HepG2 (cell line): ENCODE results near the gene PDGFA. TPM values are rescaled to one million over a fixed set of nuclear protein-coding genes. Genes with fewer than 3 reads are reported as not detected.

Experiments
- ATAD3A ChIP-seq: sonication (generic); formaldehyde crosslinking; IDR thresholded peaks from 2 replicates; pipeline ENCODE4 v1.4.0; 2020; ENCODE audit warnings: missing genetic modification reagents
- ATF7 ChIP-seq, 2 experiments: fragments of 450-650 bp in 1 of 2; sonication (generic) in 1 of 2; formaldehyde crosslinking in 1 of 2; IDR thresholded peaks; 2 replicates each; pipeline versions ENCODE4 v1.4.0 to v1.6.1; 2016 to 2020; ENCODE audit warnings: antibody characterized with exemption in 1 of 2, mild to moderate bottlenecking in 1 of 2, missing genetic modification reagents in 1 of 2
- FOXO1 ChIP-seq: sonication (generic); formaldehyde crosslinking; IDR thresholded peaks from 2 replicates; pipeline ENCODE4 v1.4.0; 2020; ENCODE audit warnings: missing genetic modification reagents
- GABPB1 ChIP-seq: IDR thresholded peaks from 2 replicates; pipeline ENCODE4 v1.6.1; 2016; ENCODE audit warnings: mild to moderate bottlenecking, missing genetic modification reagents, moderate library complexity, missing compliant biosample characterization
- GPN1 ChIP-seq: sonication (generic); formaldehyde crosslinking; IDR thresholded peaks from 2 replicates; pipeline ENCODE4 v1.5.1; 2020; ENCODE audit warnings: missing genetic modification reagents, borderline replicate concordance
- GTF3A ChIP-seq: sonication (generic); formaldehyde crosslinking; conservative IDR thresholded peaks from 2 replicates; pipeline ENCODE4 v1.4.0; 2020; ENCODE audit warnings: mild to moderate bottlenecking, missing genetic modification reagents
- HOXA7 ChIP-seq: sonication (generic); formaldehyde crosslinking; IDR thresholded peaks from 2 replicates; pipeline ENCODE4 v1.8.1; 2022; ENCODE audit warnings: mild to moderate bottlenecking, missing genetic modification reagents, moderate library complexity
- KAT2B ChIP-seq: fragments of 150-350 bp; IDR thresholded peaks from 2 replicates; pipeline ENCODE4 v1.6.1; 2014; ENCODE audit warnings: low read depth, low read length, borderline replicate concordance
- PHB2 ChIP-seq: fragments of 450-650 bp; IDR thresholded peaks from 2 replicates; pipeline ENCODE4 v1.6.1; 2018; ENCODE audit not compliant: partially characterized antibody
- ZBTB7A ChIP-seq: sonication (generic); formaldehyde crosslinking; IDR thresholded peaks from 2 replicates; pipeline ENCODE4 v1.8.0; 2022; ENCODE audit warnings: mild to moderate bottlenecking, missing genetic modification reagents
- ZNF451 ChIP-seq: sonication (generic); formaldehyde crosslinking; IDR thresholded peaks from 2 replicates; pipeline ENCODE4 v1.5.0; 2020; ENCODE audit warnings: mild to moderate bottlenecking, missing genetic modification reagents
- polyA plus RNA-seq, 8 experiments: library from polyadenylated mRNA; depleted of rRNA in 3 of 8; stranded (reverse) in 7 of 8; unstranded in 1 of 8; fragments of >200 nt; fragmentation: Illumina TruSeq in 4 of 8; extraction: Trizol in 4 of 8; gene quantifications; 2 replicates each; pipeline versions ENCODE4 v1.2.1 to v1.2.3, GENCODE V29; 2011 to 2016; ENCODE audit warnings: low read depth in 4 of 8, missing spikeins in 1 of 8, mixed read lengths in 1 of 8; ENCODE audit not compliant: insufficient read depth in 1 of 8
- total RNA-seq, 5 experiments: library from RNA; depleted of rRNA; stranded (reverse); fragments of >200 nt; fragmentation: Illumina TruSeq; extraction: Trizol; gene quantifications; 2 replicates each; pipeline ENCODE4 v1.2.3, GENCODE V29; 2016; ENCODE audit warnings: low read depth in 1 of 5
- TF ChIP-seq, protein P1 (sequence below): sonication (generic); formaldehyde crosslinking; IDR thresholded peaks from 2 replicates; pipeline ENCODE4 v1.8.1; 2023; ENCODE audit warnings: mild to moderate bottlenecking, moderate library complexity, missing genetic modification reagents
- TF ChIP-seq, protein P2 (sequence below): sonication (generic); formaldehyde crosslinking; IDR thresholded peaks from 2 replicates; pipeline ENCODE4 v1.4.0; 2020; ENCODE audit warnings: missing genetic modification reagents
- TF ChIP-seq, protein P3 (sequence below): sonication (generic); formaldehyde crosslinking; IDR thresholded peaks from one replicate; pipeline ENCODE4 v1.5.1; 2020; ENCODE audit warnings: mild to moderate bottlenecking, missing genetic modification reagents; ENCODE audit errors: not compliant biosample characterization
- TF ChIP-seq, protein P4 (sequence below): sonication (generic); formaldehyde crosslinking; IDR thresholded peaks from 2 replicates; pipeline ENCODE4 v1.8.0; 2022; ENCODE audit warnings: missing genetic modification reagents, low read depth, mild to moderate bottlenecking, borderline replicate concordance

Gene PDGFA
- total and polyA plus RNA-seq, 2 of the 13 experiments (the other 11 are each of a cell fraction or from before 2014, with no cell fraction given), result 1.5 to 3.4 TPM

DNA sequence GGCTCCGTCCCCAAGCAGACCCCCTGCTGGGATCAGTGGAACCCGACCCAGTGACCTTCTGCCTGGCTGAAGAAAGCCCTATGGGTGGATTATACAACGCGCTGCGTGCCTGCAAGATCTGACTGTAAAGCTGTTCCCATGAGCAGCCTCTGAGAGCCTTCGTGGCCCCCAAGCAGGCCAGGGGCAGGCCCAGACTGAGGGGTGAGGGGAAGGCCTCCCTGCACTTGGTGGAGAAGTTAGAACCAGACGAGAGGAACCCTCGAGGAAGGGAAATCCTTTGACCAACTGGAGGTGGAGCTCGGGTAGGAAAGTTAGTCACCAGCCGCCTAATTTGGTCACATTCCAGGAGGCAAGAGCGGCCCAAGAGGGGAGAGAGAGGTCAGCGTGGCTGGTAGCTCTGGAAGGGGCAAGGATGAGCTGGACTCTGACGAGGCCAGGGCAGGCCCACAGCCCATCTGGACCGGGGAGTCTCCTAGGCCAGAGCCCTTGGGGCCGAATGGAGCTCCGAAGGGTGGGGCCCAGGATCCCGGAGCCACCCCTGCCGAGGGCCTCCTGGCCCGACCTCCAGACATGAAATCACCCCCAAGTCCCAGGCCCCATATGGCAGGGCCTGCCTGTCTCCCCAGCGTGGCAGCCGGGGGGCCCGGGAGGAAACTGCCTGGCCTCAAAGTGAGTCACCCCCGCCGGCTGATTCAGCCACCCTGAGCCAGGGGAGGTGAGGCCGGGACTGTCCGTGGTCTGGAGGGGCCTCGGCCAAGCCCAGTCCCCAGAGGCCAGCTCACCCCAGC lies 23.3 kb upstream of the PDGFA start (continued):
- TF ChIP-seq, protein P1, sequence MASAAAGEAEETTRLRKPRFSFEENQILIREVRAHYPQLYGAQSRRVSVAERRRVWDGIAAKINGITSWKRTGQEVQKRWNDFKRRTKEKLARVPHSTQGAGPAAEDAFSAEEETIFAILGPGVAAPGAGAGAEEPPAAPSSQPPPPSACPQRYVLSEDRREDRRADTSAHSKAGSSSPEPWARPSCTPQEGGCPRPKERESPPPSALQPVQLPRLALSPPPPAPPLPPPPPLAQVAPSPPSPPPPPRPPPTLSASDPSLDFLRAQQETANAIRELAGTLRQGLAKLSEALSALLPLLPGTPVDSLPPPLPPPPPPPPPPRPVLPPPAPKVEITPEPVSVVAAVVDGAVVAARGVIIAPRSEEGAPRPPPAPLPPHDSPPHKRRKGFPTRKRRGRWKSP, result no peak
- TF ChIP-seq ATF7 (IDR thresholded peaks at IDR 0.05), result no peak
- TF ChIP-seq ATF7 (CRISPR knock-in tag; IDR thresholded peaks at IDR 0.05), result no peak
- TF ChIP-seq, protein P2, sequence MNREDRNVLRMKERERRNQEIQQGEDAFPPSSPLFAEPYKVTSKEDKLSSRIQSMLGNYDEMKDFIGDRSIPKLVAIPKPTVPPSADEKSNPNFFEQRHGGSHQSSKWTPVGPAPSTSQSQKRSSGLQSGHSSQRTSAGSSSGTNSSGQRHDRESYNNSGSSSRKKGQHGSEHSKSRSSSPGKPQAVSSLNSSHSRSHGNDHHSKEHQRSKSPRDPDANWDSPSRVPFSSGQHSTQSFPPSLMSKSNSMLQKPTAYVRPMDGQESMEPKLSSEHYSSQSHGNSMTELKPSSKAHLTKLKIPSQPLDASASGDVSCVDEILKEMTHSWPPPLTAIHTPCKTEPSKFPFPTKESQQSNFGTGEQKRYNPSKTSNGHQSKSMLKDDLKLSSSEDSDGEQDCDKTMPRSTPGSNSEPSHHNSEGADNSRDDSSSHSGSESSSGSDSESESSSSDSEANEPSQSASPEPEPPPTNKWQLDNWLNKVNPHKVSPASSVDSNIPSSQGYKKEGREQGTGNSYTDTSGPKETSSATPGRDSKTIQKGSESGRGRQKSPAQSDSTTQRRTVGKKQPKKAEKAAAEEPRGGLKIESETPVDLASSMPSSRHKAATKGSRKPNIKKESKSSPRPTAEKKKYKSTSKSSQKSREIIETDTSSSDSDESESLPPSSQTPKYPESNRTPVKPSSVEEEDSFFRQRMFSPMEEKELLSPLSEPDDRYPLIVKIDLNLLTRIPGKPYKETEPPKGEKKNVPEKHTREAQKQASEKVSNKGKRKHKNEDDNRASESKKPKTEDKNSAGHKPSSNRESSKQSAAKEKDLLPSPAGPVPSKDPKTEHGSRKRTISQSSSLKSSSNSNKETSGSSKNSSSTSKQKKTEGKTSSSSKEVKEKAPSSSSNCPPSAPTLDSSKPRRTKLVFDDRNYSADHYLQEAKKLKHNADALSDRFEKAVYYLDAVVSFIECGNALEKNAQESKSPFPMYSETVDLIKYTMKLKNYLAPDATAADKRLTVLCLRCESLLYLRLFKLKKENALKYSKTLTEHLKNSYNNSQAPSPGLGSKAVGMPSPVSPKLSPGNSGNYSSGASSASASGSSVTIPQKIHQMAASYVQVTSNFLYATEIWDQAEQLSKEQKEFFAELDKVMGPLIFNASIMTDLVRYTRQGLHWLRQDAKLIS (CRISPR knock-in tag), result no peak
- no peak for TF ChIP-seq ZNF451 (CRISPR knock-in tag)
- TF ChIP-seq GTF3A (CRISPR knock-in tag), result no peak
- no peak for TF ChIP-seq ZBTB7A (CRISPR knock-in tag)
- TF ChIP-seq KAT2B, result no peak
- TF ChIP-seq FOXO1 (CRISPR knock-in tag), result no peak
- TF ChIP-seq ATAD3A (CRISPR knock-in tag), result no peak
- peak; percentile 26; the same call in 1 of the 2 replicates for TF ChIP-seq GABPB1 (CRISPR knock-in tag)
- TF ChIP-seq, protein P3, sequence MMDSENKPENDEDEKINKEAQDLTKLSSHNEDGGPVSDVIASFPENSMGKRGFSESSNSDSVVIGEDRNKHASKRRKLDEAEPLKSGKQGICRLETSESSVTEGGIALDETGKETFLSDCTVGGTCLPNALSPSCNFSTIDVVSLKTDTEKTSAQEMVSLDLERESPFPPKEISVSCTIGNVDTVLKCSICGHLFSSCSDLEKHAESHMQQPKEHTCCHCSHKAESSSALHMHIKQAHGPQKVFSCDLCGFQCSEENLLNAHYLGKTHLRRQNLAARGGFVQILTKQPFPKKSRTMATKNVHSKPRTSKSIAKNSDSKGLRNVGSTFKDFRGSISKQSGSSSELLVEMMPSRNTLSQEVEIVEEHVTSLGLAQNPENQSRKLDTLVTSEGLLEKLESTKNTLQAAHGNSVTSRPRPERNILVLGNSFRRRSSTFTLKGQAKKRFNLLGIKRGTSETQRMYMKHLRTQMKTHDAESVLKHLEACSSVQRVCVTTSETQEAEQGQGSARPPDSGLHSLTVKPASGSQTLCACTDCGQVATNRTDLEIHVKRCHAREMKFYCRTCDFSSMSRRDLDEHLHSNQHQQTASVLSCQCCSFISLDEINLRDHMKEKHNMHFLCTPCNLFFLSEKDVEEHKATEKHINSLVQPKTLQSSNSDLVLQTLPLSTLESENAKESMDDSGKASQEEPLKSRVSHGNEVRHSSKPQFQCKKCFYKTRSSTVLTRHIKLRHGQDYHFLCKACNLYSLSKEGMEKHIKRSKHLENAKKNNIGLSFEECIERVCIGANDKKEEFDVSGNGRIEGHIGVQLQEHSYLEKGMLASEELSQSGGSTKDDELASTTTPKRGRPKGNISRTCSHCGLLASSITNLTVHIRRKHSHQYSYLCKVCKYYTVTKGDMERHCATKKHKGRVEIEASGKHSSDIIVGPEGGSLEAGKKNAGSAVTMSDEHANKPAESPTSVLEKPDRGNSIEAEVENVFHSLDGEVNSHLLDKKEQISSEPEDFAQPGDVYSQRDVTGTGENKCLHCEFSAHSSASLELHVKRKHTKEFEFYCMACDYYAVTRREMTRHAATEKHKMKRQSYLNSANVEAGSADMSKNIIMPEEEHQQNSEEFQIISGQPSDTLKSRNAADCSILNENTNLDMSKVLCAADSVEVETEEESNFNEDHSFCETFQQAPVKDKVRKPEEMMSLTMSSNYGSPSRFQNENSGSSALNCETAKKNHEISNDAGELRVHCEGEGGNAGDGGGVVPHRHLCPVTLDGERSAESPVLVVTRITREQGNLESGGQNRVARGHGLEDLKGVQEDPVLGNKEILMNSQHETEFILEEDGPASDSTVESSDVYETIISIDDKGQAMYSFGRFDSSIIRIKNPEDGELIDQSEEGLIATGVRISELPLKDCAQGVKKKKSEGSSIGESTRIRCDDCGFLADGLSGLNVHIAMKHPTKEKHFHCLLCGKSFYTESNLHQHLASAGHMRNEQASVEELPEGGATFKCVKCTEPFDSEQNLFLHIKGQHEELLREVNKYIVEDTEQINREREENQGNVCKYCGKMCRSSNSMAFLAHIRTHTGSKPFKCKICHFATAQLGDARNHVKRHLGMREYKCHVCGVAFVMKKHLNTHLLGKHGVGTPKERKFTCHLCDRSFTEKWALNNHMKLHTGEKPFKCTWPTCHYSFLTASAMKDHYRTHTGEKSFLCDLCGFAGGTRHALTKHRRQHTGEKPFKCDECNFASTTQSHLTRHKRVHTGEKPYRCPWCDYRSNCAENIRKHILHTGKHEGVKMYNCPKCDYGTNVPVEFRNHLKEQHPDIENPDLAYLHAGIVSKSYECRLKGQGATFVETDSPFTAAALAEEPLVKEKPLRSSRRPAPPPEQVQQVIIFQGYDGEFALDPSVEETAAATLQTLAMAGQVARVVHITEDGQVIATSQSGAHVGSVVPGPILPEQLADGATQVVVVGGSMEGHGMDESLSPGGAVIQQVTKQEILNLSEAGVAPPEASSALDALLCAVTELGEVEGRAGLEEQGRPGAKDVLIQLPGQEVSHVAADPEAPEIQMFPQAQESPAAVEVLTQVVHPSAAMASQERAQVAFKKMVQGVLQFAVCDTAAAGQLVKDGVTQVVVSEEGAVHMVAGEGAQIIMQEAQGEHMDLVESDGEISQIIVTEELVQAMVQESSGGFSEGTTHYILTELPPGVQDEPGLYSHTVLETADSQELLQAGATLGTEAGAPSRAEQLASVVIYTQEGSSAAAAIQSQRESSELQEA, result no peak
- TF ChIP-seq HOXA7 (CRISPR knock-in tag), result no peak
- TF ChIP-seq, protein P4, sequence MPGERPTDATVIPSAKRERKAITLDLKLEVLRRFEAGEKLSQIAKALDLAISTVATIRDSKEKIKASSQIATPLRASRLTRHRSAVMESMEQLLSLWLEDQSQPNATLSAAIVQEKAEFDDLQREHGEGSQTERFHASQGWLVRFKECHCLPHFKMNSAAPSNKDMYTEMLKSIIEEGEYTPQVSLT, result no peak
- TF ChIP-seq GPN1 (CRISPR knock-in tag), result no peak
- no peak for TF ChIP-seq PHB2
